ENCODE results near the gene CHTF8.

The CHTF8 gene

DNA sequence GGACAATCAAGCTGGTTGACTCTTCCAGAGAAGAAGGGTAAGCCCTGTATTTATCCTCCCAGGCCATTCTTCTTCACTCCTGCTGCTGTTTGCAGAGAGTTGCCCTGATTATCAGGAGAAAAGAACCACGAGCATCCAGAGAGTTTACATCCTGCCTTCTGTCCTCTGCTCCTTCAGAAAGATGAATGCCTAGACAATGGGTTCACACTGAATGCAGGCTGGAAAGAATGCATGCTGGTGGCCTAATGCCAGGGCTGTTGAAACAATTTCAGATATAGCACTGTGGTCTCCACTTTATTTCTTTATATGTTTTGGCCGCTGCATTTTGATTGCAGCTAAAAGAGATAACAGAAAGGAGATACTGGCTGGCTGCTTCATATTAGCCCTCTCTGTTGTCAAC, 48.1 kb downstream of the CHTF8 start:
- no peak for DNase-seq

DNA sequence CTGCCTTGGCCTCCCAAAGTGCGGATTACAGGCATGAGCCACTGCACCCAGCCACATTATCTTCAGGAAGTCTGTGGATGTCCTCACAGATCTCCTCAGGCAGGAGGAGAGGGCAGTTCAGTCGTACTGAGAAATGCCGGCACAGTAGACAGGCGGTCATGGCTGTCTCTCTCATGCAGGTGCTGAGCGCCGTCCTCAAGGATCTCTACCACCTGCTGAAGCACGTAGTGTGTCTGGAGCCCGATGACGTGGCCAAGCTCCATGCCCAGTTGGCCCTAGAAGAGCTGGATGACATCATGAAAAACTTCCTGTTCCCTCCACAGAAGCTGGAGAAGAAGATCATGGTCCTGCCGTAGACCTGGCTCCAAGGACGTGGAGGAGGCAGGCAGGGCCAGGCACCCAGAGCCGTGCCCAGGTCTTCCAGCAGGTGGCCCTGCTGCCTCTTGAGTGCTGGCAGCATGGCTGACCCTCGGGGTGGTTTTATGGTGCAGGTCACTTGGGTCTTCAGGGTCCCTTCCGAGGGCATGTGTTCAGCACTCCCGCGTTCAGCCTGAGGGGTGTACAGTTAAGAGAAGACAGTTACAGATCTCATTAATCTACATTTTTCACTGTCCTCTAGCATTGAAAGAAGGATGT, 49.0 kb downstream of the CHTF8 start:
- DNase-seq = no peak

DNA sequence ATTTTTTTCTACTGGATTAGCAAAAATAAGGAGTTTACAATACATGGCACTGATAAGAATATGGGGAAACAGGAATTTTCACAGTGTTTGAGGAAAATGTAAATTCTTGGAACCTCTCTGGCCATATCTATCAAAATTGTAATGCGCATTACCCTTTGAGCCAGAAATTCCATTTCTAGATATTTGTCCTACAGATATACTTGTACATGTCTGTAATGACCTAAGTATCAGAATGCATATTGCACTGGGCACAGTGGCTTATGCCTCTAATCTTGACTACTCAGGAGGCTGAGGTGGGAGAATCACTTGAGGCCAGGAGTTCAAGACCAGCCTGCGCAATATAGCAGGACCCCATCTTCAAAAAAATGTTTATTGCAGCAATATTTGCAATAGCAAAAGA, 52.7 kb downstream of the CHTF8 start:
- DNase-seq = no peak

DNA sequence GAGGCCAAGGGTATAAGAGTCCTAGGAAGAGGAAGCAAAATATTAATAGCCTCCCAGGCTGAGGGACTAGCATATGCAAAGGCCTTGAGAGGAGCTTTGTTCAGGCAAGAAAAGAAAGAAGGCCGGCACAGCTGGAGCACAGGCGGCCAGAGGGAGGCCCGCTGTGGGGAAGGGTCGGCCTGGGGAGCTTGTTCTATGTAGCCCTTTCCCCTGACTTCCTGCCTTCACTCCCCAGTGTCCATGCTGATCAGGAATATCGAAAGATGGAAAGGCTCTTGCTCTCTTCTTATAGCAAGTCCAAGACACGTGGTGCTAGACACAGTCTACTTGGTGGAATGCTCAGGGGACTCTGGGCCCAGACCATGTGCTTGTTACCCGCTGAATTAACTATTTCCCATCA, 54.3 kb downstream of the CHTF8 start:
- DNase-seq = no peak

DNA sequence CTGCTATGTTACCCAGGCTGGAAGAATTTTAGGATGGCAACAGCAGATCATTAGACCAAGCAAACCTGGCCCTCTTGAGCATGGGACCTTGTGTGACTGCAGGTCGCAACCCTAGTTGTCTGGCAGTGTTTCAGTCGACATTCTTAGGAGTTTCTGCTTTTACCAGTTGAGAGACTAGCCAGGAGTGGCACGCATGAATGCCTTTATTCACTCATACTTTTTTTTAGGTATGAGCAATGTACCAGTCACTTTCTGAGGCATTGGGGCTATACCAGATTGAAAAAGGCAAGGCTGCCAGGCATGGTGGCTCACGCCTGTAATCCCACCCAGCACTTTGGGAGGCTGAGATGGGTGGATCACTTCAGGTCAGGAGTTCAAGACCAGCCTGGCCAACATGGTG, 55.1 kb downstream of the CHTF8 start:
- no peak for DNase-seq

DNA sequence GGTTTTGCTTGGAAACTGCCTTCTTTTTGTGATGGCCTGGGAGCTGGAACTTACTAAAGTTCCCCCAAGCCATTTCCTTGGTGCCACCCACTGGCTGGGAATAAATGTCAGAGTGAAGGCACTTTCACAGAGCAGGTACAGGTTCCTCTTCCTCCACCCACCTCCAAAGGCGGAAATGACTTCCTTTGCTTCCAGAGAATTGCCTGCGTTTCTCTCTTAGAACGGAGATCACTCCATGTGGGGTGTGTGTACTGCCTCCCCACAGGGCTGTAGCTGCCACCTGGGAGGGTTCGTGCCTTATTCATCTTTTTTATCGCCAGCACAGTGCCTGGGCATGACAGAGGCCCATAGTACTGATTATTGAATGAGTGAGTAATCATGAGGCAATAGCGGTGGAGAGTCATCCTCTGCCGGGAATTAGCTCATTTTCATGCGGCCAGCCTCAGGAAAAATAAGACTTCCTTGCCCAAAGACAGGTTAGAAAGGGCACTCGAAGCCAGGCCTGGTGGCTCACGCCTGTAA, 59.1 kb downstream of the CHTF8 start:
- DNase-seq = no peak

DNA sequence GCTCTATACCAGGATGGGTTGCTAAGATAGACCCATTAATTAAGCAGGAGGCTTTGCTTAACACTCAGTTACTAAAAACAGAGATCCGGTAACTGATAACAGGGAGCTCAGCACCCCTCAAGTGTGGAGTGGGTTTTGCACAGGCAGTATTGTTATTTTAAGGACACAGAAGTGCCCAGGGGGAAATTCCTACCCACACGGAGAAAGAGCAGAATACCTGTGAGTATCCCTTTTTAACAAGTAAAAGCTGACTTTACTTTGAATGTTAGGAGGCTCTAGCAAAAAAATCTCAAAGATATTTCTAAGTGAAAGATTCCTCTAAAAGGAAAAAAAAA, 59.8 kb downstream of the CHTF8 start:
- DNase-seq = no peak

DNA sequence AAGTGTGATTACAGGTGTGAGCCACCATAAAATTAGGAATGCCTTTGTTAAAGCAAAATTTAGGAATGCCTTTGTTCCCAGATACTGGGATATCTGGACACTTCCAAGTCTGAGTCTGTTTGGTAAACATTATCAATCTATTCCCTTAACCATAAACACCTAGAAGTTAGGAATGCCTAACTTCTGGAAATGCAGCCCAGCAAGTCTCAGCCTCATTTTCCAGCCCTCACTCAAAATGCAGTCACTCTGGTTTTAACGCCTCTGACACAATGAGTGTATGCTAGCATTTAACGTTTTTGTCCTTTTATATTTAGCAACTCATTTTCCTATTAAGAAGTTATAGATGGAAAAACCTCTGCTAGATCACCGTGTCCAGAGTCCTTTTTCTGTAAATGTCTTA, 61.4 kb downstream of the CHTF8 start:
- DNase-seq = no peak

DNA sequence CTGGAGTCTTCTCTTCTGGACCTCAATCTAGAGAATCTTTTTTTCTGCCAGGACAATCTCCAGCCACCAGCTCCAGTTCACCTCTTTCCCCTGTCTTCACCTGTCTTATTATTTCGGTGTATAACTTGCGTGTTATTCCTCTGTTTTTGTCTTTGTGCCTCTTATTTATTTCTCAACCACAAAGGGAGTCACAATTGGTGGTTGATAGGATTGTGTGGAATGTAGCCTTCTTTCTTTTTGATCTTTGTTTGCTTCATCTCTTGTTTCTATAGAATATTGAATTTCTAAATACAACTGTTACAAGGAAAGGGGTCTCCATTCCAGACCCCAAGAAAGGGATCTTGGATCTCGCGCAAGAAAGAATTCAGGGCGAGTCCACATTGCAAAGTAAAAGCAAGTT, 62.9 kb downstream of the CHTF8 start:
- no peak for DNase-seq

Measured in effector CD8-positive, alpha-beta T cell (primary cell).